HT-29 (cell line): Measurements from ENCODE around the gene KIAA1614. TPM values are rescaled to one million over a fixed set of nuclear protein-coding genes. Genes with fewer than 3 reads are reported as not detected.

ENCODE experiments used
- total RNA-seq: library from RNA; depleted of rRNA; stranded (reverse); fragments of >200 nt; shearing (Covaris generic); gene quantifications from 2 replicates; pipeline ENCODE4 v1.2.3, GENCODE V29; 2014; rRNA removed

The KIAA1614 gene
- total RNA-seq, 1 experiment from 2014 or later = not detected

Other genes starting within 250 kb of the KIAA1614 start
- 11.2 and 11.5 TPM in 2 replicates for gene STX6, start 110.0 kb downstream of the KIAA1614 start, total RNA-seq
- gene MR1, start 121.1 kb downstream of the KIAA1614 start, total RNA-seq = 0.74 and 1.5 TPM in 2 replicates
- gene IER5, start 175.8 kb downstream of the KIAA1614 start, total RNA-seq = 53.3 and 53.7 TPM in 2 replicates